ENCODE measurements around the gene CTNNA3. TPM values are rescaled to one million over a fixed set of nuclear protein-coding genes. Genes with fewer than 3 reads are reported as not detected.

Gene CTNNA3
- total RNA-seq, 2 donors from 2014 or later: 3.2 to 7.2 TPM

- TF ChIP-seq CTCF (conservative IDR thresholded peaks at IDR 0.05): no peak
- no peaks in the 10 kb centered on the region for H3K27me3 ChIP-seq (ENCODE audit: control insufficient read depth, insufficient read depth, low read length, poor library complexity, severe bottlenecking)
- H3K9me3 ChIP-seq (ENCODE audit: control insufficient read depth, low read length): no peaks in the 10 kb centered on the region
- Mint-ChIP-seq H3K9me3 (no peaks in the 10 kb centered on the region), H3K4me1 (no peaks in the 10 kb centered on the region), H3K27me3 (ENCODE audit: insufficient read depth) (no peaks in the 10 kb centered on the region), H3K4me3 (no peak overlapping the region), H3K36me3 (ENCODE audit: low read depth) (no peaks in the 10 kb centered on the region), H3K27ac (no peak overlapping the region)
- DNase-seq: no peak
- no peaks in the 10 kb centered on the region for H3K4me1 ChIP-seq (ENCODE audit: control insufficient read depth, insufficient read depth, low read length)
- no peak overlapping the region for H3K4me3 ChIP-seq (ENCODE audit: low read length)
- no peaks in the 10 kb centered on the region for H3K36me3 ChIP-seq (ENCODE audit: control insufficient read depth, insufficient read depth, low read length)
- no peak overlapping the region for H3K27ac ChIP-seq (ENCODE audit: low read depth, low read length)
- WGBS, 2 experiments (ENCODE audit: insufficient coverage in 1 of 2, insufficient read length in 1 of 2): 82 to 100% methylated on average over 3 to 4 of the region's 4 CpGs
- no peak overlapping the region for H3K9ac ChIP-seq (ENCODE audit: extremely low read depth, low read length, poor library complexity, severe bottlenecking)
These were observed 715.7 kb downstream of the CTNNA3 start for GRCh38 chr10:66980246-66980815.

GRCh38 chr10:66964946-66965345 lies 731.0 kb downstream of the CTNNA3 start:
- no peaks in the 10 kb centered on the region for H3K36me3 ChIP-seq (ENCODE audit: control insufficient read depth, insufficient read depth, low read length)
- no peak for TF ChIP-seq CTCF (conservative IDR thresholded peaks at IDR 0.05)
- no peak for DNase-seq

GRCh38 chr10:66958466-66958865 lies 737.5 kb downstream of the CTNNA3 start:
- Histone ChIP-seq H3K9ac (ENCODE audit: extremely low read depth, low read length, poor library complexity, severe bottlenecking) (no peak overlapping the region), H3K9me3 (ENCODE audit: control insufficient read depth, low read length) (no peaks in the 10 kb centered on the region), H3K4me3 (ENCODE audit: low read length) (no peak overlapping the region), H3K27me3 (ENCODE audit: control insufficient read depth, insufficient read depth, low read length, poor library complexity, severe bottlenecking) (no peaks in the 10 kb centered on the region), H3K27ac (ENCODE audit: low read depth, low read length) (no peak overlapping the region), H3K4me1 (ENCODE audit: control insufficient read depth, insufficient read depth, low read length) (no peaks in the 10 kb centered on the region), H3K36me3 (ENCODE audit: control insufficient read depth, insufficient read depth, low read length) (no peaks in the 10 kb centered on the region)
- 93% methylated on average over 2 of the region's 2 CpGs; no CpG with 5 or more reads in 1 of the 2 experiments for WGBS, 2 experiments (ENCODE audit: insufficient coverage in 1 of 2, insufficient read length in 1 of 2)
- no peaks in the 10 kb centered on the region for H3K9me3 Mint-ChIP-seq
- no peak for DNase-seq
- H3K27ac Mint-ChIP-seq: no peak overlapping the region
- H3K36me3 Mint-ChIP-seq (ENCODE audit: low read depth): no peaks in the 10 kb centered on the region
- no peak for TF ChIP-seq CTCF (conservative IDR thresholded peaks at IDR 0.05)
- peaks cover 3% of the 10 kb centered on the region for H3K4me1 Mint-ChIP-seq
- H3K4me3 Mint-ChIP-seq: no peak overlapping the region
- no peaks in the 10 kb centered on the region for H3K27me3 Mint-ChIP-seq (ENCODE audit: insufficient read depth)

More at GRCh38 chr10:66964946-66965345, 731.0 kb downstream of the CTNNA3 start:
- H3K9me3 ChIP-seq (ENCODE audit: control insufficient read depth, low read length): no peaks in the 10 kb centered on the region
- no peaks in the 10 kb centered on the region for H3K4me1 Mint-ChIP-seq
- no peak overlapping the region for H3K9ac ChIP-seq (ENCODE audit: extremely low read depth, low read length, poor library complexity, severe bottlenecking)
- no peaks in the 10 kb centered on the region for H3K4me1 ChIP-seq (ENCODE audit: control insufficient read depth, insufficient read depth, low read length)
- H3K9me3 Mint-ChIP-seq: no peaks in the 10 kb centered on the region
- no peaks in the 10 kb centered on the region for H3K27me3 ChIP-seq (ENCODE audit: control insufficient read depth, insufficient read depth, low read length, poor library complexity, severe bottlenecking)
- H3K36me3 Mint-ChIP-seq (ENCODE audit: low read depth): no peaks in the 10 kb centered on the region
- H3K4me3 ChIP-seq (ENCODE audit: low read length): no peak overlapping the region
- H3K4me3 Mint-ChIP-seq: no peak overlapping the region
- H3K27ac ChIP-seq (ENCODE audit: low read depth, low read length): no peak overlapping the region
- no peak overlapping the region for H3K27ac Mint-ChIP-seq
- H3K27me3 Mint-ChIP-seq (ENCODE audit: insufficient read depth): no peaks in the 10 kb centered on the region
- WGBS, 2 experiments (ENCODE audit: insufficient coverage in 1 of 2, insufficient read length in 1 of 2): 83 to 88% methylated on average over 2 to 4 of the region's 4 CpGs
